GM21529 (cell line): ENCODE results near the gene GPR18.
"Not testable (repeated sequence)": the region's sequence is repeated elsewhere in the genome, so short reads cannot be mapped to it uniquely, and the experiment has no call there.

Source experiments
- ATAC-seq: cut with Tn5 transposase; IDR thresholded peaks from one replicate; pipeline ENCODE4 v1.9.1; 2021; ENCODE audit not compliant: unreplicated experiment

GPR18 gene

DNA sequence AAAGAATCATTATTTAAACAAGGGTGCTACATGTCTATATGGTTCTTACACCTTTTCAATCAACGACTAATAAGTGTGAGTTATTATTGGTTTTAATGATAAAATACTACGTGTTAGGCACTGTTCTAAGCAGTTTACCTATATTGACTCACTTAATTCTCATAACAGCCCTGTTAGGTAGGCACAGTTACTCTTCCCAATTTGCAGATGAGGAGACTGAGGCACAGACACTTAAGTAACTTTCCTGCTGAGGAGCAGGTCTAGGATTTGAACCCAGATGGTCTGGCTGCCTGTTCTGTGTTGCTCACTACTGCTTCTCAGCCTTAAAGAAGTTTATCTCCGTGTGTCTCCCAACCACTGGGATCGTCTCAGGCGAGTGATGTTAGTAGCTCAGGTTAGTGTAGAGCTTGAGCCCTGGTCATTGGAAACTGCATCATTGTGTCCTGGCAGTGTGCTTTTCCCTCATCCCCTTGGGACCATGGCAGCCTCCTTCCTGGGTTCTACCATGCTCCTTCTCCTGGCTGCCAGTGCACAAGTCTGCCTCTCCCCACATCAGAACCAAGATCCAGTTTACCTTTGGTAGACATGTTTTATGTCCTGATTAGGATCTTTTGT is 46.7 kb downstream of the GPR18 start:
- ATAC-seq, result no peak

DNA sequence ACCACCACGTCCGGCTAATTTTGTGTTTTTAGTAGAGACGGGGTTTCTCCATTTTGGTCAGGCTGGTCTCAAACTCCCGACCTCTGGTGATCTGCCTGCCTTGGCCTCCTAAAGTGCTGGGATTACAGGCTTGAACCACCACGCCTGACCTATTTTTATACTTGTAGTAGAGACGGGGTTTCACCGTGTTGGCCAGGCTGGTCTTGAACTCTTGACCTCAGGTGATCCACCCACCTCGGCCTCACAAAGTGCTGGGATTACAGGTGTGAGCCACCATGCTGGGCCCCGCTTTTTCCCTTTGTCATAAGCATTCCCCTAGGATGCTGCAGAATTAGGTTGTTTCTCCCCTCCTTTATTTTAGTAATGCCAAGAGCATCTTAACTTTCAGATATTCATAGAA is 47.6 kb downstream of the GPR18 start:
- not testable (repeated sequence) for ATAC-seq

DNA sequence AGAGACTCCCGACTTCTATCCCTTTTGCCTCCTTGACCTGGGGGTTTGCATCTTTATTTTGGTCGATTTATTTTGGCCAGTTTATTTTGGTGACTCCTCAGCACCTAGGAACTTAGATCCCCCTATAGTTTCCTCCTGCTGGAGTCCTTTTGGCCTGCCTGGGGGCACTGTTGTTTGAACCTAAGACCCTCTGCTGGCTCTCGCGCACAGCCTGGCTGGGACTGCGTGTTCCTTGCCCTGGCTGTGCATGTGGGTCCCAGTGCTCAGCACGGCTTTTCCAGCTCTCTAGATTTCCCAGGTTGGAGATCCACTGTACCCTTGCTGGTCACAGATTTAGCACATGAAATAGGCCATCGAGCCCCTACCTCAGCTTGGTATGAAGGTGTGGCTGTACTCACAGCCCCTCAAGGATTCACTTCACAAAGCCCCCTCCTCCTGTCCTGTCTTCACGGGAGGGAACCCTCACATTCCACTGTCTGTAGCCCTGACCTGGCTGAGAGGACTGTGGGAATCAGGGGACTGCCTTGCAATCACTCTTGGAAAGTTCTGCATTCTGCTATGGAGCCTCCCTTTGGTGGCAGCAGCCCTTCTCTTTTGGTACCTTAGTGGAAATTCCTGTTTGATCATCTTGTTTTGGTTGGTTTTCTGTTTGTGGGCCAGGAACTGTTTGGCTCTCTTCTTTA is 49.2 kb downstream of the GPR18 start:
- ATAC-seq, result no peak

DNA sequence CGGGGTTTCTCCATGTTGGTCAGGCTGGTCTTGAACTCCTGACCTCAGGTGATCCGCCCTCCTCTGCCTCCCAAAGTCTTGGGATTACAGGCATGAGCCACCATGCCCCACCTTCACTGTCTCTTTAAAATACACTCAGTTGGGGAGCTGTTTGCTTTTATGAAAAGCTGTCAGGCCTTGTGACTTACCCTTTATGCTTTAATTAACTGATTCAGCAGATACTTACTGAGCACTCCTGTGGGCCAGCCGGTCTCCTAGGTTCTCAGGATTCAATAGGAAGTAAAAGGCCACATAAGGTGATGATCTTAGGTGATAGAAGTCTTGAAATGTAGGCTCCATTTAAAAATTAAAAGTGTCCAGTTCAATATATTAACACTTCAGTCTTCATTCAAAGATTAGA is 50.0 kb downstream of the GPR18 start:
- ATAC-seq, result no peak

DNA sequence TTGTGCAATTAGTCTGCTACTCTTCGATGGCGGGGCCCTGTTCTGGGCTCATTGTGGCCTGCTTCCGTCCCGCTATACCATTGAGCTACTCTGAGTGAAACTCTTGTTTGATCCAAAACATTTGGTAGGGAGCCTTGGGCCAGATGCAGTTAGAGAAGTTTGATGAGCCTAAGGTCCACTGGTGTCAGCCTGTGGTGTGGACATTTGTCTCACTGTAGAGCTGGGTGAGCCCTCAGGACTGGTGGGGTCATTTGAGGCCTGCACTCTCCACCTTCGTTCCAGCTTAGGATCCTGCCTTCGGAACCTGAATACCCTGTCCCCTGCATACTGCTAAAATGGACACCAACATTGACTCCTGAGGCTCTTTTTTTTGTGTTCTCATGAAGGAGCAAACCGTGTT is 50.7 kb downstream of the GPR18 start:
- no peak for ATAC-seq

DNA sequence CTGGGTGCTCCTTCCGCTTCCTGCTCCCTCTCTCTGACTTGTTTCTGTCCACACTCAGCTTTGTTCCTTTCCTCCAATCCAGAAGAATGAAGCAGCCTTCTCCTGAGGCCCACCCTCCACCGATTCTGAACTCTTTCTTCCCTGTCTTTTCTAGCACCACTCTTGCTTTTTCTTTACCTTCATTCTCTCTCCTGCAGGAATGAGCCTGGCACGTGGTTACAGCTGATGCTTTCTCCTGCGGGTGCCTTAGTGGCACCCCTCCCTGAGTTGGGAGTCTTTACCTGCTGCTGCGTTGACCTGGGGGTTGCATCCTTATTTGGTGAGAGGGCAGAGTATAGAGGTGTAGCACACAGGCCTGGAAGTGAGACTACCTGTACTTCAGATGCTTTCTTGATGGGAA is 51.3 kb downstream of the GPR18 start:
- ATAC-seq, result no peak

DNA sequence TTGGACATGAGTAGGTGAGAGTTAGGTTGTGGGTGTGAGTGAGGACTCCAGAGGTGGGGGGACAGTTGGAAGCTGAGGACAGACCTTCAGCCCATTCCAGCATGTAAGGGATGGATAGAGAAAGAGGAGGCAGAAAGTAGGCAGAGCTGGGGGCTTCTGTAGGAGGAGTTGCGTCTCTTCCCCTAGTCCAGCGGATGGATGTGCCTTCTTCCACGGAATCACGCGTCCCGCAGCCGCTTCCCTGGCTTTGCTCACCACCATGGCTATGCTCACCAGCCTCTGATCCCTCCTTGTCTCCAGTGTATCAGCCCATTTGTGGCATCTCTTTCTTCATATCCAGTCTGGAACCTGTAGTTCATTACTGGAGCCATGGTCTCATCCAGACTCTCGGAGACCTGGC is 52.0 kb downstream of the GPR18 start:
- no peak for ATAC-seq

DNA sequence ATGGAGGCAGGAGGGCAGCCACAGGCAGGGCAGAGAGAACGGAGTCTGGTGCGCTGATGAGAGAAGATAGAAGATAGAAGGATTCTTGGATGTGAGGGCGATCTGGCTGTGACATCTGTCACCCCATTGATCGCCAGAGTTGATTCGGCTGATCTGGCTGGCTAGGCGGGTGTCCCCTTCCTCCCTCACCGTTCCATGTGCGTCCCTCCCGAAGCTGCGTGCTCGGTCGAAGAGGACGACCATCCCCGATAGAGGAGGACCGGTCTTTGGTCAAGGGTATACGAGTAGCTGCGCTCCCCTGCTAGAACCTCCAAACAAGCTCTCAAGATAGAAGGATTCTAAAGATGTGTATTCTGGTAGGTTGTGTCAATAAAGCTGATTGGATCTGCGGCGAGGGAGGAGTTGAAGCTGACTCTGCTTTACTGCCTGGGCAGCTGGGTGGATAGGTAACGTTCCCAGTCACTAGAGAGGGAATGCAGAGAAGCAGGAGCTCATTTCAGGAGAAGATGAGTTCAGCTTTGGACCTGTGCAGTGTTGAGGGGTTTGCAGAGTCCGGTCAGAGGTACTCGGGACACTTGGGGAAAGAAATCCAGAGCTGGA is 52.5 kb downstream of the GPR18 start:
- ATAC-seq, result no peak
